Measurements from ENCODE around the gene CIRBP. TPM values are rescaled to one million over a fixed set of nuclear protein-coding genes. Genes with fewer than 3 reads are reported as not detected.

CIRBP gene
- total and polyA plus RNA-seq, 9 of the 15 experiments (the other 6 are each of a cell fraction or from before 2014, with no cell fraction given), result 20.5 to 327 (median 176) TPM

GRCh38 chr19:1252221-1252820, 16.8 kb upstream of the CIRBP start (continued):
- TF ChIP-seq ZNF318 (IDR thresholded peaks at IDR 0.05; ENCODE audit: borderline replicate concordance in 1 of 2, low read depth in 1 of 2), result no peak
- no peak for TF ChIP-seq PHF20 (IDR thresholded peaks at IDR 0.05; ENCODE audit: partially characterized antibody)
- TF ChIP-seq RBFOX2 (IDR thresholded peaks at IDR 0.05; ENCODE audit: low read depth, low read length), result peak; percentile 23
- TF ChIP-seq CBX8 (IDR thresholded peaks at IDR 0.05; ENCODE audit: borderline replicate concordance, extremely low read depth, low read depth, low read length, poor library complexity, severe bottlenecking), result no peak
- no peak for TF ChIP-seq PRMT5 (CRISPR knock-in tag; IDR thresholded peaks at IDR 0.05)
- TF ChIP-seq CHD2 (IDR thresholded peaks at IDR 0.05; ENCODE audit: low read depth, low read length), result no peak
- no peak for TF ChIP-seq ZNF77 (CRISPR knock-in tag; IDR thresholded peaks at IDR 0.05)
- TF ChIP-seq ZNF583 (CRISPR knock-in tag; IDR thresholded peaks at IDR 0.05), result no peak
- no peak for TF ChIP-seq RCOR1 (IDR thresholded peaks at IDR 0.05; ENCODE audit: borderline replicate concordance in 1 of 2, low read depth in 2 of 2, low read length in 2 of 2)
- TF ChIP-seq ZNF175 (CRISPR knock-in tag; IDR thresholded peaks at IDR 0.05; ENCODE audit: low read depth), result 0 out of 2 replicates have a peak, but pooled peaks have one; percentile 8
- no peak for TF ChIP-seq NFRKB (IDR thresholded peaks at IDR 0.05; ENCODE audit: low read depth)
- TF ChIP-seq ZNF707 (CRISPR knock-in tag; conservative IDR thresholded peaks at IDR 0.05), result no peak

All from K562 (cell line).